GM12878 (cell line): ENCODE measurements around the gene HMGB2. TPM values are rescaled to one million over a fixed set of nuclear protein-coding genes. Genes with fewer than 3 reads are reported as not detected.

Experiments
- ATAC-seq: fragments of 200-7000 bp; cut with Tn5 transposase; 3 replicates; pipeline ENCODE4 v1.9.1; 2020; ENCODE audit warnings: mild to moderate bottlenecking, moderate library complexity
- BruUV-seq: library from RNA; stranded (reverse); fragments of 400-500 nt; replicated peaks from 2 replicates; lab custom pipeline; 2021; lab: Mats Ljungman, UMichigan
- CTCF ChIA-PET: fragments of 300-600 bp; sonication (Branson Sonifier 250); formaldehyde crosslinking; extraction: SDS; loops from one replicate; lab custom pipeline; 2021; ENCODE audit warnings: inconsistent platforms; lab: Yijun Ruan, JAX
- POLR2A ChIA-PET: fragments of 350-600 bp; formaldehyde crosslinking; extraction: SDS; loops from one replicate; lab custom pipeline; 2021; ENCODE audit warnings: inconsistent platforms; lab: Charles Lee
- RAD21 ChIA-PET: fragments of 300-600 bp; sonication (Branson Sonifier 250); formaldehyde crosslinking; loops from one replicate; lab custom pipeline; 2023; ENCODE audit warnings: antibody characterized with exemption; ENCODE audit not compliant: unreplicated experiment; lab: Charles Lee
- SMC1A ChIA-PET: fragments of 300-600 bp; sonication (Branson Sonifier 250); formaldehyde crosslinking; loops from one replicate; lab custom pipeline; 2023; ENCODE audit not compliant: unreplicated experiment, uncharacterized antibody; lab: Charles Lee
- DNase-seq: peaks from one replicate; pipeline ENCODE4 v3.0.0-alpha.2; 2011; ENCODE audit warnings: low read depth, low spot score
- FAIRE-seq: peaks from 3 replicates; lab custom pipeline; 2011; peaks lifted over from hg19 to GRCh38; lab: Jason Lieb, UNC
- H2AFZ ChIP-seq: 2 replicates; pipeline ENCODE4 v1.6.0; 2011; ENCODE audit warnings: low read depth, low read length, control low read depth; ENCODE audit not compliant: control insufficient read depth
- H3K27ac ChIP-seq: 2 replicates; pipeline ENCODE4 v1.5.1; 2011; ENCODE audit warnings: control low read depth; ENCODE audit not compliant: control insufficient read depth, insufficient read depth
- H3K27me3 ChIP-seq, 2 experiments: replicated peaks in 1 of 2; 2 replicates each; pipeline versions ENCODE4 v1.6.0 to v1.6.1; 2011; ENCODE audit warnings: low read length in 1 of 2; ENCODE audit not compliant: control insufficient read depth in 2 of 2, insufficient read depth in 2 of 2
- H3K36me3 ChIP-seq, 2 experiments: 2 replicates each; pipeline ENCODE4 v1.5.1; 2011; ENCODE audit warnings: low read length in 1 of 2; ENCODE audit not compliant: control insufficient read depth in 2 of 2, insufficient read depth in 2 of 2
- H3K4me1 ChIP-seq: 2 replicates; pipeline ENCODE4 v1.6.1; 2011; ENCODE audit warnings: mild to moderate bottlenecking, low read length, moderate library complexity, mixed read lengths; ENCODE audit not compliant: control insufficient read depth, insufficient read depth
- H3K4me2 ChIP-seq: 2 replicates; pipeline ENCODE4 v1.6.0; 2011; ENCODE audit warnings: control low read depth; ENCODE audit not compliant: control insufficient read depth, insufficient read depth
- H3K4me3 ChIP-seq: fragments of 200-600 bp; sonication (generic); 2 replicates; pipeline ENCODE4 v1.5.1; 2016
- H3K79me2 ChIP-seq: 2 replicates; pipeline ENCODE4 v1.6.0; 2011; ENCODE audit warnings: low read length; ENCODE audit not compliant: control insufficient read depth, insufficient read depth
- H3K9ac ChIP-seq: 2 replicates; pipeline ENCODE4 v1.8.0; 2011; ENCODE audit warnings: low read length, control low read depth, mixed read lengths; ENCODE audit not compliant: control insufficient read depth, insufficient read depth
- H3K9me3 ChIP-seq: replicated peaks from 3 replicates; pipeline ENCODE4 v1.5.1; 2011; ENCODE audit warnings: mild to moderate bottlenecking, low read length; ENCODE audit not compliant: control insufficient read depth, insufficient read depth
- H4K20me1 ChIP-seq: 2 replicates; pipeline ENCODE4 v1.6.0; 2011; ENCODE audit not compliant: control insufficient read depth, insufficient read depth
- CREM ChIP-seq: IDR thresholded peaks from 2 replicates; pipeline ENCODE4 v1.6.1; 2014; ENCODE audit warnings: antibody characterized with exemption, low read depth
- NKRF ChIP-seq: fragments of 450-650 bp; conservative IDR thresholded peaks from 2 replicates; pipeline ENCODE4 v1.6.1; 2017; ENCODE audit warnings: mild to moderate bottlenecking, moderate library complexity
- POLR2A ChIP-seq: IDR thresholded peaks from 2 replicates; pipeline ENCODE4 v1.6.1; 2011; ENCODE audit warnings: low read depth, mild to moderate bottlenecking, low read length
- POLR2AphosphoS5 ChIP-seq: IDR thresholded peaks from 2 replicates; pipeline ENCODE4 v1.6.1; 2011; ENCODE audit warnings: mild to moderate bottlenecking, low read length, inconsistent platforms
- SMAD5 ChIP-seq: IDR thresholded peaks from 2 replicates; pipeline ENCODE4 v1.6.1; 2016; ENCODE audit warnings: antibody characterized with exemption, low read depth
- ZNF384 ChIP-seq: IDR thresholded peaks from 2 replicates; pipeline ENCODE4 v1.6.1; 2012; ENCODE audit warnings: low read depth, mild to moderate bottlenecking, low read length, improper control_type of control experiment, borderline replicate concordance
- ZNF687 ChIP-seq: fragments of 450-650 bp; IDR thresholded peaks from 2 replicates; pipeline ENCODE4 v1.6.1; 2017; ENCODE audit warnings: mild to moderate bottlenecking, moderate library complexity
- WGBS: methylation state at CpG from one replicate; pipeline ENCODE4 v1.1.6; 2016; ENCODE audit warnings: low lambda C conversion rate; ENCODE audit not compliant: insufficient replicate concordance, insufficient coverage; ENCODE audit errors: missing lambda C conversion rate; 5-methylcytosine and 5-hydroxymethylcytosine counted together
- in situ Hi-C: fragments of 300-500 bp; cut with MboI; formaldehyde crosslinking; loops from 9 replicates; pipeline ENCODE4 v1.14.3; 2018; ENCODE audit warnings: mixed read lengths
- intact Hi-C: fragments of 100-400 bp; cut with micrococcal nuclease; formaldehyde crosslinking; loops from one replicate; pipeline ENCODE4 v1.14.2; 2022; ENCODE audit not compliant: unreplicated experiment
- polyA plus RNA-seq, 11 experiments: library from polyadenylated mRNA; depleted of rRNA in 4 of 11; unstranded in 6 of 11; stranded (reverse) in 5 of 11; fragments of >200 nt; fragmentation: Nextera tagmentation in 4 of 11; fragmentation: Illumina TruSeq in 1 of 11; extraction: Ambion mirVana in 4 of 11; extraction: Trizol in 1 of 11; gene quantifications; 1 replicate in 1 of 11; 2 replicates in 10 of 11; pipeline versions ENCODE4 v1.2.1 to v1.2.3, GENCODE V29; 2011 to 2016; ENCODE audit warnings: inconsistent platforms in 2 of 11, missing spikeins in 2 of 11, low read depth in 1 of 11
- total RNA-seq, 4 experiments: library from RNA; depleted of rRNA in 3 of 4; stranded (reverse); fragments of >200 nt in 3 of 4; fragmentation: Illumina TruSeq in 1 of 4; extraction: Trizol in 1 of 4; gene quantifications; 2 replicates each; pipeline versions ENCODE4 v1.2.1 to v1.2.3, GENCODE V29; 2013 to 2021

The HMGB2 gene
- total and polyA plus RNA-seq, 10 of the 15 experiments (the other 5 are each of a cell fraction or from before 2014, with no cell fraction given): 260 to 961 (median 668) TPM

- peak; percentile 42 for ATAC-seq
- Histone ChIP-seq H3K9me3 (no peaks in the 10 kb centered on the region), H3K36me3 (no peaks in the 10 kb centered on the region), H4K20me1 (no peaks in the 10 kb centered on the region), H3K4me2 (peak overlapping the region; percentile 75), H3K4me1 (peaks cover 8% of the 10 kb centered on the region), H3K9ac (peak overlapping the region; percentile 83), H3K4me3 (peak overlapping the region; percentile 93), H3K27me3 (no peaks in the 10 kb centered on the region), H2AFZ (peak overlapping the region; percentile 94), H3K27ac (peak overlapping the region; percentile 84), H3K79me2 (peaks cover 70% of the 10 kb centered on the region)
- ChIA-PET RAD21 (interaction anchor here (0.6 to 9.0 kb wide), 7 partner anchors 8 to 1613 kb away, joined by 3 to 145 read pairs (median 3); partner anchors contain the start of genes GALNT7 and HMGB2), SMC1A (interaction anchor here (0.6 to 13.8 kb wide), 7 partner anchors 35 to 196 kb away, joined by 3 to 232 read pairs (median 4); partner anchors contain the start of gene HMGB2), POLR2A (interaction anchor here (0.7 to 14.6 kb wide), 10 partner anchors 8 to 202 kb away, joined by 3 to 472 read pairs (median 6); partner anchors contain the start of genes GALNT7 and HMGB2), CTCF (interaction anchor here (0.6 to 3.9 kb wide), 10 partner anchors 9 to 307 kb away, joined by 3 to 21 read pairs (median 6); partner anchors contain the start of gene HMGB2)
- intact Hi-C loops (loop anchor here (1.0 to 5.0 kb wide), 2 partner anchors 36 to 912 kb away; partner anchors contain the start of genes CEP44, FBXO8 and HMGB2), in situ Hi-C loops (no loop called here)
- FAIRE-seq: no peak
- 1% methylated on average over 14 of the region's 14 CpGs for WGBS
- no peak for TF ChIP-seq CREM
- no peak for TF ChIP-seq ZNF384
- 0 out of 2 replicates have a peak, but pooled peaks have one; percentile 9 for TF ChIP-seq NKRF
- 0 out of 2 replicates have a peak, but pooled peaks have one; percentile 13 for TF ChIP-seq SMAD5
- TF ChIP-seq POLR2AphosphoS5: 0 out of 2 replicates have a peak, but pooled peaks have one; percentile 11
- TF ChIP-seq POLR2A: peak; percentile 19; the same call in 1 of the 2 replicates
- TF ChIP-seq ZNF687: 0 out of 2 replicates have a peak, but pooled peaks have one; percentile 29
- BruUV-seq: TSS peak; percentile 73
- no peak for DNase-seq
Measured at GRCh38 chr4:173370130-173370476, 35.9 kb upstream of the HMGB2 start.
